Neuronal stem cell (in vitro differentiated cells): Measurements from ENCODE around the gene BAZ1A.
"Not testable (repeated sequence)": the region's sequence is repeated elsewhere in the genome, so short reads cannot be mapped to it uniquely, and the experiment has no call there.

ENCODE experiments used
- DNase-seq: peaks from one replicate; pipeline ENCODE4 v3.0.0-alpha.2; 2013; ENCODE audit warnings: low spot score
- H2AFZ ChIP-seq: one replicate; pipeline ENCODE4 v1.6.1; 2013; ENCODE audit warnings: mild to moderate bottlenecking, low read length, inconsistent platforms
- H2AK5ac ChIP-seq: 2 replicates; pipeline ENCODE4 v1.6.1; 2013; ENCODE audit warnings: low read depth, mild to moderate bottlenecking, inconsistent platforms, low read length, moderate library complexity, mixed read lengths
- H2BK120ac ChIP-seq: 2 replicates; pipeline ENCODE4 v1.6.1; 2013; ENCODE audit warnings: low read depth, mild to moderate bottlenecking, inconsistent platforms, low read length, moderate library complexity, mixed read lengths
- H2BK12ac ChIP-seq: one replicate; pipeline ENCODE4 v1.6.1; 2013; ENCODE audit warnings: low read length, inconsistent platforms
- H2BK15ac ChIP-seq: 2 replicates; pipeline ENCODE4 v1.6.1; 2013; ENCODE audit warnings: mild to moderate bottlenecking, low read length, inconsistent platforms, mixed read lengths
- H2BK5ac ChIP-seq: one replicate; pipeline ENCODE4 v1.6.1; 2013; ENCODE audit warnings: inconsistent platforms, mild to moderate bottlenecking, low read length, moderate library complexity
- H3K14ac ChIP-seq: one replicate; pipeline ENCODE4 v1.6.1; 2013; ENCODE audit warnings: low read length, inconsistent platforms
- H3K18ac ChIP-seq: 2 replicates; pipeline ENCODE4 v1.6.1; 2013; ENCODE audit warnings: low read length, inconsistent platforms
- H3K23ac ChIP-seq: 2 replicates; pipeline ENCODE4 v1.6.1; 2013; ENCODE audit warnings: low read depth, mild to moderate bottlenecking, mixed read lengths, low read length, inconsistent platforms; ENCODE audit not compliant: poor library complexity
- H3K27ac ChIP-seq: replicated peaks from 3 replicates; pipeline ENCODE4 v1.5.1; 2013; ENCODE audit warnings: low read length, inconsistent platforms
- H3K27me3 ChIP-seq, 3 experiments: 2 replicates each; pipeline ENCODE4 v1.6.1; 2013; ENCODE audit warnings: low read length in 3 of 3, mild to moderate bottlenecking in 2 of 3, inconsistent platforms in 1 of 3, low read depth in 1 of 3, mixed read lengths in 1 of 3, moderate library complexity in 1 of 3; ENCODE audit not compliant: control insufficient read depth in 3 of 3, insufficient read depth in 3 of 3
- H3K36me3 ChIP-seq, 2 donors: replicated peaks in 1 of 2; 2 replicates each; pipeline ENCODE4 v1.6.1; 2013; ENCODE audit warnings: low read length in 2 of 2; ENCODE audit not compliant: control insufficient read depth in 2 of 2, insufficient read depth in 2 of 2
- H3K4ac ChIP-seq: 2 replicates; pipeline ENCODE4 v1.6.1; 2013; ENCODE audit warnings: inconsistent platforms, mild to moderate bottlenecking, low read length, moderate library complexity
- H3K4me1 ChIP-seq, 2 donors: 1 replicate in 1 of 2; 2 replicates in 1 of 2; pipeline ENCODE4 v1.6.1; 2013; ENCODE audit warnings: low read length in 2 of 2, low read depth in 1 of 2; ENCODE audit not compliant: control insufficient read depth in 2 of 2, insufficient read depth in 1 of 2
- H3K4me2 ChIP-seq: one replicate; pipeline ENCODE4 v1.6.1; 2013; ENCODE audit warnings: mild to moderate bottlenecking, low read length, inconsistent platforms; ENCODE audit not compliant: insufficient read depth, poor library complexity, severe bottlenecking
- H3K4me3 ChIP-seq, 2 donors: 2 replicates each; pipeline ENCODE4 v1.5.1; 2013; ENCODE audit warnings: low read length in 2 of 2, mild to moderate bottlenecking in 2 of 2, inconsistent platforms in 1 of 2, moderate library complexity in 1 of 2
- H3K79me1 ChIP-seq: one replicate; pipeline ENCODE4 v1.6.1; 2013; ENCODE audit warnings: low read depth, mild to moderate bottlenecking, inconsistent platforms, low read length, moderate library complexity
- H3K9ac ChIP-seq: one replicate; pipeline ENCODE4 v1.6.1; 2013; ENCODE audit warnings: mild to moderate bottlenecking, low read depth, low read length, inconsistent platforms; ENCODE audit not compliant: poor library complexity
- H3K9me3 ChIP-seq, 2 donors: replicated peaks in 1 of 2; 2 replicates each; pipeline versions ENCODE3 to v1.6.1; 2013; ENCODE audit warnings: low read length in 2 of 2, mild to moderate bottlenecking in 2 of 2, inconsistent platforms in 1 of 2, low read depth in 1 of 2, mixed read lengths in 1 of 2, moderate library complexity in 1 of 2; ENCODE audit not compliant: control insufficient read depth in 2 of 2, insufficient read depth in 1 of 2
- H4K8ac ChIP-seq: one replicate; pipeline ENCODE4 v1.6.1; 2013; ENCODE audit warnings: low read depth, mild to moderate bottlenecking, inconsistent platforms, low read length, moderate library complexity
- H4K91ac ChIP-seq: one replicate; pipeline ENCODE4 v1.6.1; 2013; ENCODE audit warnings: low read length, low read depth, mild to moderate bottlenecking, inconsistent platforms; ENCODE audit not compliant: poor library complexity
- WGBS, 2 donors: extraction: QIAGEN DNeasy Blood & Tissue Kit; methylation state at CpG; one replicate each; pipeline ENCODE4 v1.1.7; 2013; ENCODE audit warnings: missing lambda C conversion rate in 2 of 2, mixed read lengths in 1 of 2; ENCODE audit not compliant: insufficient read length in 2 of 2, insufficient replicate concordance in 1 of 2; ENCODE audit errors: extremely low coverage in 2 of 2; 5-methylcytosine and 5-hydroxymethylcytosine counted together

BAZ1A gene

GRCh38 chr14:34742270-34743115 is 132.7 kb downstream of the BAZ1A start:
- no peak overlapping the region for H3K18ac ChIP-seq
- H3K4me2 ChIP-seq = no peak overlapping the region
- H2BK15ac ChIP-seq = no peak overlapping the region
- H2BK5ac ChIP-seq = no peak overlapping the region
- H3K14ac ChIP-seq = no peak overlapping the region
- H3K9ac ChIP-seq = no peak overlapping the region
- H3K27ac ChIP-seq = no peak overlapping the region
- H2BK120ac ChIP-seq = no peak overlapping the region
- H3K4ac ChIP-seq = no peak overlapping the region
- H4K8ac ChIP-seq = no peak overlapping the region
- no peak overlapping the region for H2AFZ ChIP-seq
- no peak overlapping the region for H2AK5ac ChIP-seq
- no peaks in the 10 kb centered on the region for H3K9me3 ChIP-seq
- DNase-seq = no peak
- no peak overlapping the region for H3K23ac ChIP-seq
- H3K4me3 ChIP-seq = no peak overlapping the region
- H4K91ac ChIP-seq = no peak overlapping the region
- peaks cover 0 to 3% of the 10 kb centered on the region in 2 donors for H3K4me1 ChIP-seq
- H3K36me3 ChIP-seq = no peaks in the 10 kb centered on the region
- WGBS, 2 donors = no CpG with 5 or more reads among the region's 8 CpGs
- no peak overlapping the region for H2BK12ac ChIP-seq
- no peaks in the 10 kb centered on the region for H3K27me3 ChIP-seq
- no peaks in the 10 kb centered on the region for H3K79me1 ChIP-seq

- Histone ChIP-seq H3K27me3 (no peaks in the 10 kb centered on the region), H3K4me3 (no peak overlapping the region), H3K79me1 (no peaks in the 10 kb centered on the region), H3K27ac (no peak overlapping the region), H3K14ac (no peak overlapping the region), H2BK5ac (no peak overlapping the region), H2BK120ac (no peak overlapping the region), H3K9me3 (no peaks in the 10 kb centered on the region), H3K36me3 (no peaks in the 10 kb centered on the region), H3K9ac (no peak overlapping the region), H2AFZ (no peak overlapping the region), H3K4ac (no peak overlapping the region), H2BK15ac (no peak overlapping the region), H3K4me1 (peaks cover 0 to 3% of the 10 kb centered on the region in 2 donors), H2BK12ac (no peak overlapping the region), H2AK5ac (no peak overlapping the region), H3K4me2 (no peak overlapping the region), H4K91ac (no peak overlapping the region), H3K23ac (no peak overlapping the region), H3K18ac (no peak overlapping the region), H4K8ac (no peak overlapping the region)
- WGBS, 2 donors = no CpG with 5 or more reads among the region's 1 CpG
- DNase-seq = no peak
These were observed 133.3 kb downstream of the BAZ1A start for GRCh38 chr14:34741840-34742239.

GRCh38 chr14:34740139-34740538 is 135.0 kb downstream of the BAZ1A start:
- not testable (repeated sequence) for H3K27ac ChIP-seq, H3K4me1 ChIP-seq, H3K23ac ChIP-seq, H2BK5ac ChIP-seq, H3K36me3 ChIP-seq, H2BK12ac ChIP-seq, H4K8ac ChIP-seq, H4K91ac ChIP-seq, H3K27me3 ChIP-seq, H3K4me2 ChIP-seq, H3K9ac ChIP-seq, H3K79me1 ChIP-seq, H3K9me3 ChIP-seq, H2BK15ac ChIP-seq, DNase-seq, H3K4me3 ChIP-seq, H2AFZ ChIP-seq, H3K4ac ChIP-seq, H3K14ac ChIP-seq, H2AK5ac ChIP-seq, H2BK120ac ChIP-seq, H3K18ac ChIP-seq
- WGBS, 2 donors = no CpG with 5 or more reads among the region's 6 CpGs

GRCh38 chr14:34737079-34737478 is 138.1 kb downstream of the BAZ1A start:
- H3K9ac ChIP-seq, H3K23ac ChIP-seq, H3K4ac ChIP-seq, H2BK120ac ChIP-seq, H2BK12ac ChIP-seq, H2BK5ac ChIP-seq, H3K36me3 ChIP-seq, H3K4me1 ChIP-seq, H3K18ac ChIP-seq, H3K4me3 ChIP-seq, DNase-seq, H3K4me2 ChIP-seq, H2AFZ ChIP-seq, H3K9me3 ChIP-seq, H2BK15ac ChIP-seq, H4K91ac ChIP-seq, H3K27me3 ChIP-seq, H4K8ac ChIP-seq, H3K79me1 ChIP-seq, H2AK5ac ChIP-seq, H3K27ac ChIP-seq, H3K14ac ChIP-seq: not testable (repeated sequence)
- no CpG with 5 or more reads among the region's 4 CpGs for WGBS, 2 donors
